DOHH2 (cell line): ENCODE data around the gene UBL3.

Experiments
- CTCF ChIP-seq: fragments of 200-600 bp; sonication (generic); IDR thresholded peaks from one replicate; pipeline ENCODE4 v1.5.1; 2014; ENCODE audit warnings: antibody characterized with exemption, mild to moderate bottlenecking, low read depth, low read length; ENCODE audit not compliant: poor library complexity, severe bottlenecking
- EZH2phosphoT487 ChIP-seq: fragments of 200-600 bp; sonication (generic); IDR thresholded peaks from 2 replicates; pipeline ENCODE4 v1.6.1; 2017; ENCODE audit warnings: borderline replicate concordance, mild to moderate bottlenecking, antibody characterized with exemption, low read length, moderate library complexity, mixed read lengths

- TF ChIP-seq CTCF, result no peak
- no peak for TF ChIP-seq EZH2phosphoT487
Observed at GRCh38 chr13:29887030-29887557, 36.7 kb upstream of the UBL3 start.
